NCI-H82 (cell line): ENCODE data around the gene HNRNPLL.
A peak's percentile ranks its signal among the peaks of the same experiment; 100 is the strongest.
"Not testable (repeated sequence)": the region's sequence is repeated elsewhere in the genome, so short reads cannot be mapped to it uniquely, and the experiment has no call there.

Experiments used
- DNase-seq: peaks from one replicate; lab custom pipeline; 2025; lab: John Stamatoyannopoulos, UW

Gene HNRNPLL

DNA sequence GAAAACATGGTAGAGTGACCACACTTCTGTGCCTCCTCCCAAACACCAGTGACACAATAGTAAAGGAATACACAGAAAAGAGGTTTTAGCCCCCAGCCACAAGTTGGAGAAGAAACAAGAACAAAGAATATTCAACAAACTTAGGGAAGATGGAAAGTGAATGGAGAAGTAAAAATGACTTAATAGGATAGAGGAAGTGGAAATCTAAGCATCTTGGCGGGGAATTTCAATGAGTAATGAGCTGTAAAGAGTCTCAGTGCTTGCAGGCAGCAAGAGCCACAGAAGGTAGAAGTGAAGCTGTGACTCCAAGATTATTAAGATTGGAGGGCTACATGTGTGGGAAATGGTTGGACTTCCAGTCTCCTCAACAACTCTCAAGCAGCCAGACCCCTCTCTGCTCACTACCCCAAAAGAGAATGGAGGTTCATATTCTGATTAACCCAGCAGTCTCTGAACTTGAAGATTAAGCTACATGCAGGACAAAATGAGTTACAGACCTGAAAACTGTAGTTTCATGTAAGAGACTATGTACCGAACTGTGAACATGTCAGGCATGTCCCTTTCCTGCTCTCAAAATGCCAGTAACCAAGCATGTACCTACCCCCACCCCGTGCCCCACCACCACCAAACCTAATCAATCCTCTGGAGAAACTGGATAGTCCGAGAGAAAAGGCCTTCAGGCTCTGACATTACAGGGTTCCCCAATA, 16.9 kb upstream of the HNRNPLL start:
- DNase-seq: no peak

- DNase-seq: no peak
These were observed 14.6 kb upstream of the HNRNPLL start for GRCh38 chr2:38617301-38617700.

- DNase-seq: no peak
These were observed 12.5 kb upstream of the HNRNPLL start for GRCh38 chr2:38615237-38615636.

GRCh38 chr2:38613849-38614213, 11.1 kb upstream of the HNRNPLL start:
- DNase-seq: no peak

GRCh38 chr2:38613126-38613848, 10.6 kb upstream of the HNRNPLL start:
- no peak for DNase-seq

DNA sequence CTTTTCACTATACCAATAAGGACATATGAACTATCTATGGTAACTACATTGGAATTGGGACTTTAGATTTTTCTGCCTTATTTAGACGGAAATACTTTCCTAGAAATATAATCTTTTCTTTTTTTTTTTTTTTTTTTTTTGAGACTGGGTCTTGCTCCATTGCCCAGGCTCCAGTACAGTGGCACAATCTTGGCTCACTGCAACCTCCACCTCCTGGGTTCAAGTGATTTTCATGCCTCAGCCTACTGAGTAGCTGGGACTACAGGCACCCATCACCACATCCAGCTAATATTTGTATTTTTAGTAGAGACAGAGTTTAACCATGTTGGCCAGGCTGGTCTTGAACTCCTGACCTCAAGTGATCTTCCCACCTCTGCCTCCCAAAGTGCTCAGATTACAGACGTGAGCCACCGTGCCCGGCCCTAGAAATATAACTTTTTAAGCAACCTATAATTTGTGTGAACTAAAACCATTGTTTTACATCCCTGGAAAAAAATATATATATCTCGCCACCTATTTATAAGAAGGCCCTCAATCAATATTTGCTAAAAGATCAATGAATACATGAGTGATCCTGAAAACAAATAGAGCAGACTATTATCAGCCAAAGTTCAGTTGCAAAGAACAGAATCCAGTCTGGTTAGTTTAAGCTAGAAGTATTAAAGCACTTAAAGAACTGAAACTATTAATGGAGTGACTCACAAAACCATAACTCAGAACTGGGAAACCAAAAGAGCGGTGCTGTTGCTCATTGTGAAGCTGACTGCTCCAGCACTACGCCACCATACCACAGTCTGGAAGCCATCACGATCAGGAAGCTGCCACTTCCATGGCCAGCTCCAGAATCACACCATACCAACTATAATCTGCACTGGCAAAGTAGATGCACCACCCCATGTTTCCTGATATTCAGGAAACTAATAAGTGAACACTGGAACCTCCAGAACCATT, 8.4 kb upstream of the HNRNPLL start:
- DNase-seq: no peak

DNA sequence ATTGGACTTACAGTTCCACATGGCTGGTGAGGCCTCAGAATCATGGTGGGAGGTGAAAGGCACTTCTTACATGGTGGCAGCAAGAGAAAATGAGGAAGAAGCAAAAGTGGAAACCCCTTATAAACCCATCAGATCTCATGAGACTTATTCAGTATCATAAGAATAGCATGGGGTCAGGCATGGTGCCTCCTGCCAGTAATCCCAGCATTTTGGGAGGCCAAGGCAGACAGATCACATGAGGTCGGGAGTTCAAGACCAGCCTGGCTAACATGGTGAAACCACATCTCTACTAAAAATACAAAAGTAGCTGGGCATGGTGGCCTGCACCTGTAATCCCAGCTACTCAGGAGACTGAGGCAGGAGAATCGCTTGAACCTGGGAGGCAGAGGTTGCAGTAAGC, 6.5 kb upstream of the HNRNPLL start:
- not testable (repeated sequence) for DNase-seq

DNA sequence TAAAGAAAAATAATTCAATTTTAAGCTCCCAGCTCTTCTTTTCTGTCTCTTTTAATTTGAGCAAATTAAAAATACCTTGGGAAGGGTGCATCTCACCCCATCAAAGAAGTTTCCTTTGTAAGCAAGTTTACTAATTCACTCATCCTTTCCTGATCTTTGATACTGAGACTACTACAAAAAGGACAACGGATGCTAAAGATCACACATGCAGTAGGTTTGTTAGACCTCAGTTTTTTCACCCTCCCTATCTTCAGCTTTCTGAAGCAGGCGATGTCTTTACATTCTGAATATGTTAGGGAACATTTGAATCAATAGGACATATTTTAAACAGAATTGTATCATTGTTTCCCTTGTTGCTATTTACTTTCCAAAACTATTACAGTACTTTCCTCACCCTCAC, 6.0 kb upstream of the HNRNPLL start:
- no peak for DNase-seq

GRCh38 chr2:38605298-38605830, 2.6 kb upstream of the HNRNPLL start:
- no peak for DNase-seq

DNA sequence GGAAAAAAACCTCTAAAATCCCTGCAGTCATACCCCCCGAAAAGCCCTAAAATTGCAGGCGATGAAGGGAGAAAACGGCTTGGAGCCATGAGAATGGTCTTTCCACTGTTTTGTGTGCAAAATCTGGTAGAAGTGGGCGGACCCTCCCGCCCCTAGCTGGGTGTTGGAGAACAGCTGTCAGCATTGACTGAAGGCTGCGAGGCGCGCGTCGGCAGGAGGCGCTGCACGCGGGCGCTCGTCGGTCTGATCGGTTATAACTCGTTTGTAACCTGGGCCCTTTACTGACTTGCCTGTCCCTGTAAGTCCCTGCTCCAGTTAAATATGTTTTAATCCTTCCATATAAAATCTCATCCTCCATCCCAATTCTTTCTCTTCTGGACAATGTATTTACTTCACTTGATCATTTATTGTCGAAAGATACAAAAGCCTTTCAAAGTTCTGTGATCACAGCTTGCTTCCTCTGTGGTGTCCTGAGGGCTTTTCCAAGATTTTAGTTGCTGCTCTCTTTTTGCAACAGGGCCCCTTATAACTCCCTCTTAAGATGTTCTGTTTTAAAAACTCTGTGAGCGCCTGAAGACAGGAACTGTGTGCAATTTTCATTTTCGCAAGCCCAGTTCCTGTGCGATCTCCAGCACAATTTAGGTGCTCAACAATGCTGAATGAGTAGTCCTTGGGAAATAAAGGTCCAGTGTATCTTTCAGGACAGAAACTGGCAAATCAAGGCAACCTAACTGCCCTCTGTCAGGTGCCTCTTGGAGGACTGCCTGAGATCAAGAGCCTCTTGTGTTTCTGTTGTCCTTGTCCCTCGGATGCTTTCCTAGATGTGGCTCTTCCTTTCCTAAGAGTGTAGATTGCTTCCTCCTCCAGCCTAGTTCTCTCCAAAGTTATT, 918 bp upstream of the HNRNPLL start:
- DNase-seq: peak; percentile 92

- peak; percentile 65 for DNase-seq
These were observed 494 bp downstream of the HNRNPLL start for GRCh38 chr2:38602136-38602731.

DNA sequence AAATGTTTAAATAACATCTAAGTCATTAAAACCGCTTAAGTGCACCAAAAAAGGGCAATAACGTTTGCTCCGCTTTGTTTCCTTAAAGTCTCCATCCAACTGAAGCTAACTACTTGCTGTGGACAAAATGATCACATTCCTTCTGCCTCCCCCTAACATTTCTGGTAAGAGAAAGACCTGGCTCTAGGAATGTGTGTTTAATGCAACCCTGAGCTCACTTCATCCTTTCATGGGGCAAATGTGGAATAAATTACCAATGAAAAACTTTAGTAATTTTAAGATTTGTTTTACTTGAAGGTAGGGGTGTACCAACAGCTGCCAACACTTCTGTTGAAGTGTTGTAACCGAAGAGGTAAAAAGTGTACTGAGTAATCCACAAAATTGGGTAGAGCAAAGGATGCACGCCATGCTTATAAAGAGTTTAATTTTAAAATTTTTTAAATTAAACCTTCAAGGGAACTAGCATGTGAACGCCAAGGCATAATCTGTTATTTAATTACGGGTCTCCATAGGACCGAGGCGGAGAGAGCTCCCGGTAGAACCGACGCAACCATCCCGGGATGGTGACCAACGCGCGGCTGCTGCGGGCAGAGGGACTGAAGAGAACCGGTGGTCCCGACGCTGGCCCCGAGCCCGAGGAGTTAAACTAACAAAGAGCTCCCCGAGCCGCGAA, 1.1 kb downstream of the HNRNPLL start:
- peak; percentile 55 for DNase-seq

DNA sequence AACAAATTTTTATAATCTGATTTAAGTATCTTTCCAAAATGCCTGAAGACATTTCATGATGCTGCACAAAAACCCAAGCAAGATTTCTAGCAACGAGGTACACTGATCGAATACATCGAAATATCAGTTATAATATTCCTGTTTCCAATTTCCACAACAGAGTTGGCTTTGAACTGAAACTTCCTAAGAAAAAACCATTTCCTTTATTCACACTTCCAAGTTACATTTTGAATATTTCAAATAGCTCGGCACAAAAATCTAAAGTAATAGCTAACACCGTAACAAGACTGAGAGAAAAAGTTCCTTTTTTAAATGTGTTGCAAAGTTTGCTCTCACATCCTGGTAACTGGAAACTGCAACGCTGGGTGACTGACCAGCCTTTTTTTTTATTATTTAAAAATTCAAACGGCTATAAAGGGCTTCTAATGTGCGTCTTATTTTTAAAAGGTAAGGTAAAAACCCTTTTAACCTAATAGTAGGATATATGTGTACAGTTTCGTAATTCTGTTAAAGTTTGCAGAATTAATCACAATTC, 1.7 kb downstream of the HNRNPLL start:
- DNase-seq: no peak

DNA sequence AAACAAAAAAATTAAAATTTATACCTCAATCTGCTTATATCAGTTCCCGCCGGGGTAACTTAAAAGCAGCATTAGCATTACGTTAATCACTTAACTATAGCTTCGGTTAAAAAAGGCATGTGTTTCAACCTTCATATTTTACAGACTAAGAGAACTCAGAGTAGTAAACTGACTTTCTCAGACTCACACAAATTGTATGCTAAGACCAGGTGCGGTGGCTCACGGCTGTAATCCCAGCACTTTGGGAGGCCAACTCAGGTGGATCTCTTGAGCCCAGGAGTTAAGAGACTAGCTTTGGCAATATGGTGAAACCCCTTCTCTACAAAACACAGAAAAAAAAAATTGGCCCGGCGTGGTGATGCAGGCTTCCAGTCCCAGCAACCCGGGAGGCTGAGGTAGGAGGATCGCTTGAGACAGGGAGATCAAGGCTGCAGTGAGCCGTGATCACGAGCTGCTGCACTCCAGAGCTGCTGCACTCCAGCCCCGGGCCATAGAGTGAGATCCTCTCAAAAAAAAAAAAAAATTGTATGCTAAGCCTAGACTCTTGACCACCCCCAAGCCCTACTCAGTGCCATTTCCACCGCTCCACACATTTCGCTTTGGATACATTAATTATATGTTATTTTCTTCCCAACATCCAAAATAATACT, 2.4 kb downstream of the HNRNPLL start:
- peak; percentile 66 for DNase-seq

- no peak for DNase-seq
These were observed 3.0 kb downstream of the HNRNPLL start for GRCh38 chr2:38599706-38600105.

- DNase-seq: peak; percentile 41
These were observed 3.8 kb downstream of the HNRNPLL start for GRCh38 chr2:38598991-38599295.

DNA sequence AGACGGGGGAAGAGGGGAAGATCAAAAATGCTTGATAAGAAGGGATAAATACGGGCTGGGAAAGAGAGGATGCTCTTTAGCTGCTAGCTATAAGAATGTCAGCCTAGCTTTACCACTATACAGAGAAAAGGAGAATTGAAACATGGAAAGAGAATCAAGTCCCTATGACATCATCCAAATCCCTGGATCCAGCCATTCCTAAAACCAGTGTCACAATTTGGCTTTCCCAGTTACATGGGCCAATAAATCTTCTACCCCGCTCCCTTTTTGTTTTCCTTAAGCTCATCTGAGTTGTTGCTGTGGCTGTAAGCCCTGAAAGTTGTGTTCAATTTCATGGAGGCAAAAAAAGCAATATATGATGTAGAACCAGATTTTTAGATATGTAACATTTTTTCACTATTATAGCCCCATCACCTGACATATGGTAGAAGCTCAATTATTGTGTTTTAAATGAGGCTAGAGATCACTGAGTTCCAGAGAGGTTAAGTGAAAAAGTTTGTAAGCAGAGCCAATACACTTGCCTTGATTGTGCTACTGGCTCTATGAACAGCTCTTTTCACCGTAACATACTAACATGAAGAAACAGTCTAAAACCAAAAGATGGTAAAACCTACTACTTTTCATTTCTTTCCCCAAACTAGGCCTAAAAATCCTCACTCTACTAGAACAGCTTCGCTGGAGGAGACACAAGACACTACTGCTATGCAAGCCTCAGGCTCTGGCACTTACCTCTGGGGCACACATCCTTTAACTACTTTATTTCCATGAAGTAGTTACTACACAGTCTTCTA, 4.3 kb downstream of the HNRNPLL start:
- DNase-seq: no peak

DNA sequence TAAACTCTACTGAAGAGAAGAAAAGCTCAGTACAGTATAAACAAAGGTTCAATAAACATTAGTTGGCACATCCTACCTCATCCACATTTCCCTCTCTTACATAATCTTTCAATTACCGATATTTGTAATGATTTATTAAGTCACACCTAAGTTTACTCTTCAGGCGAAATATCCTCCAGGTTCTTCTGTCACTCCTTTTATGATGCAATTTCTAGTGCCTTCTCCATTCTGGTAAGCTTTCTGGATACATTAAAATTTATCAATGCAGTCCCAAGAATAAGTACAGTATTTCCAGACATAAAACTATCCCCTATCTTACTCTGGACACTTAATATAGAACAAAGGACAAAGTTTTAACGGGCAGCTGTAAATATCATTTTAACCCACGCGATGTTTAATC, 5.6 kb downstream of the HNRNPLL start:
- no peak for DNase-seq

- no peak for DNase-seq
These were observed 6.5 kb downstream of the HNRNPLL start for GRCh38 chr2:38596229-38596628.
